HEK293T (cell line): ENCODE data around the gene HSD11B1.

ENCODE experiments used
- FOXK2 ChIP-seq: fragments of 450-650 bp; IDR thresholded peaks from 2 replicates; pipeline ENCODE4 v1.6.1; 2016; ENCODE audit warnings: mild to moderate bottlenecking
- SP1 ChIP-seq: fragments of 450-650 bp; IDR thresholded peaks from 2 replicates; pipeline ENCODE4 v1.6.1; 2017

- TF ChIP-seq SP1 = no peak
- no peak for TF ChIP-seq FOXK2
These were observed 18.8 kb upstream of the HSD11B1 start for GRCh38 chr1:209685821-209686220.
